Fibroblast of villous mesenchyme (primary cell): ENCODE data around the gene EBI3. TPM values are rescaled to one million over a fixed set of nuclear protein-coding genes. Genes with fewer than 3 reads are reported as not detected.
"Not testable (repeated sequence)": the region's sequence is repeated elsewhere in the genome, so short reads cannot be mapped to it uniquely, and the experiment has no call there.

Experiments used
- DNase-seq: peaks from one replicate; pipeline ENCODE4 v3.0.0-alpha.2; 2010; ENCODE audit warnings: low read depth
- H3K4me3 ChIP-seq: 2 replicates; pipeline ENCODE4 v1.5.1; 2011; ENCODE audit warnings: low read depth, mild to moderate bottlenecking, low read length
- CTCF ChIP-seq: IDR thresholded peaks from 2 replicates; pipeline ENCODE4 v1.5.1; 2012; ENCODE audit warnings: low read depth, mild to moderate bottlenecking, low read length; ENCODE audit not compliant: insufficient read depth
- total RNA-seq: library from RNA; depleted of rRNA; stranded (reverse); fragments of >200 nt; gene quantifications from 2 replicates; pipeline ENCODE4 v1.2.3, GENCODE V29; 2012

EBI3 gene
- total RNA-seq, 1 donor, result 1.3 TPM

DNA sequence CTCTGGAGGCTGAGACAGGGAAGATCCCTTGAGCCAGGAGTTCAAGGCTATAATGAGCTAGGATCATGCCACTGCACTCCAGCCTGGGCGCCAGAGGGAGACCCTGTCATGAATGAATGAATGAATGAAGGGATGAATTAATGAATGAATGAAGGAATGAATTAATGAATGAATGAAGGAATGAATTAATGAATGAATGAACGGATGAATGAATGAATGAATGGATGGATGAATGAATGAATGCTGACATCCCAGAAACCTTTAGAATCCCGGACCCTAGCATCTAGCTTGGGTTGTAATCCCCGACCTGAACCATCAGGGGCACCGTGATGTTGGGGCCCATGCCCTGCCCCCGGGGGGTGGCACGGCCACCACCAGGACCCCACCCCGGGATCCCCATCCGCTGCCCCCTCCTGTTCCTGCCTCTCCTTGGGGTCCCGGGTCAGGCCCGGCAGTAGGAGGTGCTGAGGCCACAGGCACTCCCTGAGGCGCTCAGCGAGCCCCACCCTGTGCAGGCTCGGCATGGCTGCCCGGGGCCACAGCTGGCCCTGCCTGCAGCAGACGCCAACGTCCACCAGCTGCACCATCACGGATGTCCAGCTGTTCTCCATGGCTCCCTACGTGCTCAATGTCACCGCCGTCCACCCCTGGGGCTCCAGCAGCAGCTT, 3.4 kb downstream of the EBI3 start:
- no peak for TF ChIP-seq CTCF
- no peak overlapping the region for H3K4me3 ChIP-seq
- DNase-seq, result no peak

DNA sequence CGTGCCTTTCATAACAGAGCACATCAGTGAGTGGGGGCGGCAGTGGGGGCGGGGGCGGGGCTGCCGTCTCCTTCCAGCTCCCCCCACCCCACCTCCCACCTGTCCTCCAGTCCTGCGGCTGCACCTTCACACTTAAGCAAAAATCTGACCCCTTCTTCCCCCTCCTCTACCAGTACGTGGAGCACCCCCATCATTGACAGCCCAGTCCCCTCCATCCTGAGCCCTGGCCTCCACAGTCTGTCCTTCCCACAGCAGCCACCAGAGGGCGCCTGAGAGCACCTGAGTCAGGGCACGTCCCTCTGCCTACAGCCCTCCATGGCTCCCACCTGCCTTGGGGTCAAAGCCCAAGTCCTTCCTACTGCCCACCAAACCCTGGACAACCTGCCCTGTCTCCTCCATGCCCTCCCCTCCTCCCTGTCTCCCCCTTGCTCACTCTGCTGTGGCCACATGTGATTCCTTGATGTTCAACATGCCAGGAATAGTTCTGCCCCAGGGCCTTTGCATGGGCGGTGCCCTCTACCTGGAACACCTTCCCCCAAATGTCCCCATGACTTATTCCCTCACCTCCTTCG, 4.0 kb downstream of the EBI3 start:
- TF ChIP-seq CTCF, result peak; percentile 72
- DNase-seq, result peak; percentile 14
- H3K4me3 ChIP-seq, result no peak overlapping the region

DNA sequence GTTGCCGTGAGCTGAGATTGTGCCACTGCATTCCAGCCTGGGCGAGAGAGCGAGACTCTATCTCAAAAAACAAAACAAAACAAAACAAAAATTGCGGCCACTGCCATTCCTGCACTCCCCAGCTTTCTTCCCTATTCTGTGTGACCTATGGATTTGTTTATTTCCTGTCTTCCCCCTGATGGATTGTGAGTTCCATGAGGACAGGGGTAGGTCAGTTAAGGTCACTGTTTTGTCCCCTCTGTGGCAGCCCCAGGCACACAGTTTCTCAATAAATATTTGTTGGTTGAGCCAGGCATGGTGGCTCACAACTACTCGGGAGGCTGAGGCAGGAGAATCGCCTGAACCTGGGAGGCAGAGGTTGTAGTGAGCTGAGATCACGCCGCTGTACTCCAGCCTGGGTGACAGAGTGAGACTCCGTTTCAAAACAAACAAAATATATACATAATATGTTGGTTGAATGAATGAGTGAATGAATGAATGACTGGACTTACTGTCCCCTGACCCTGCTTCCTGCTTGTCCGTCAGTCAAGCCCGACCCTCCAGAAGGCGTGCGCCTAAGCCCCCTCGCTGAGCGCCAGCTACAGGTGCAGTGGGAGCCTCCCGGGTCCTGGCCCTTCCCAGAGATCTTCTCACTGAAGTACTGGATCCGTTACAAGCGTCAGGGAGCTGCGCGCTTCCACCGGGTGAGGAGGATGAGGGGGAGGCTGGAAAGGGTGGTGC, 5.0 kb downstream of the EBI3 start:
- DNase-seq, result no peak
- no peak for TF ChIP-seq CTCF
- no peak overlapping the region for H3K4me3 ChIP-seq

- TF ChIP-seq CTCF, result no peak
- no peak for DNase-seq
- no peak overlapping the region for H3K4me3 ChIP-seq
These were observed 5.5 kb downstream of the EBI3 start for GRCh38 chr19:4234862-4235201.

- DNase-seq, result not testable (repeated sequence)
These were observed 8.2 kb downstream of the EBI3 start for GRCh38 chr19:4237510-4237909.

DNA sequence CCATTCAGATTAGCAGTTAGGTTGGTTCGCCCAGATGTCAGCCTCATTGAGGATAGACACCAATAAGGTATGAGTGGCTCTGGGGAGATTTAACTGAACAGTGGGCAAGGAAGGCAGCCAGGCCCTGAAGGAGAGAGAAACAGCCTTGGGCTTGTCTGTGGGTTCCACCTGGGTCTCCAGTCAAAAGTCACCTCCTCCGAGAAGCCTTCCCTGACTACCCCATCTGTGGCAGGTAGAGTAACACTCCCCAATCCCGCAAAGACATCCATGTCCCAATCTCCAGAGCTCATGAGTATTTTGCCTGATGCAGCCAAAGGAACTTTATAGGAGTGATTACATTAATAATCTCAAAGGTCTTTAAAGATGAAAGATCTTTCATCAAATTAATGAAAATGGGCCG, 9.5 kb downstream of the EBI3 start:
- no peak for DNase-seq
- no peak overlapping the region for H3K4me3 ChIP-seq
- TF ChIP-seq CTCF, result no peak

More at GRCh38 chr19:4237510-4237909, 8.2 kb downstream of the EBI3 start:
- not testable (repeated sequence) for H3K4me3 ChIP-seq

DNA sequence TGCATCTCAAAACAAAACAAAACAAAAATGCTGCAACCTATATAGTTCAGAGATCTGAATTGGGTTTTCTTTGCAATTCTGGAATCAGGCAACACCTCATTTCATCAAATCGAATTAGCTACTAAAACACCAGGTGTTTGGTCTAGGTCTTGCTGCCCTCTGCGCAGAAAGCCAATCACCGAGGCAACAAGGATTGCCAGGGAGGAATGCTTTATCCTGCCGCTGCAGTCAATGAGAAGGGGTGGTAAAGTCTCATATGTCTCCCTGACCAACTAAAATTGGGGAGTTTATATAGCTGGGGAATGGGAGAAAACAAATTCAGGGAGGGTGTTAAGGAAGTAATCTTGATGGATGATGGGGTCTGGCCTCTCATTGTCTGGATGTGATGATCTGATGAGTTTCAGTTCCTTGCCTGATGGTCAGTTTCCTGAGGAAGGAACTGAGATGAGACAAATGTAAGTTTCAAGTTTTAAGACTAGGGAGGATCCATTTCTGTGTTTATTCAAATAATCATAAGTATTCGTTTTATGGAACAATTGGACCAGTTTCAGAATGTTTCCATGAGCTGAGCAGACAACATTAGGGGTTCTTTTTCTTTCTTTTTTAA, 12.6 kb downstream of the EBI3 start:
- DNase-seq, result no peak
- H3K4me3 ChIP-seq, result no peak overlapping the region
- TF ChIP-seq CTCF, result no peak

- not testable (repeated sequence) for DNase-seq, H3K4me3 ChIP-seq
These were observed 16.6 kb downstream of the EBI3 start for GRCh38 chr19:4245938-4246337.
